ENCODE data around the gene MCTP1.
"Not testable (repeated sequence)": the region's sequence is repeated elsewhere in the genome, so short reads cannot be mapped to it uniquely, and the experiment has no call there.

The MCTP1 gene

GRCh38 chr5:94967525-94967924 is 317.4 kb downstream of the MCTP1 start:
- Histone ChIP-seq H3K27me3 (ENCODE audit: control insufficient read depth in 1 of 2, insufficient read depth in 1 of 2, low read length in 2 of 2) (no peaks in the 10 kb centered on the region), H3K14ac (ENCODE audit: low read length in 2 of 2) (no peak overlapping the region), H2BK15ac (ENCODE audit: low read depth, poor library complexity, severe bottlenecking) (no peak overlapping the region), H4K8ac (ENCODE audit: low read length) (no peak overlapping the region), H3K9ac (ENCODE audit: low read length) (no peak overlapping the region), H3K4me2 (ENCODE audit: low read length, poor library complexity, severe bottlenecking) (no peak overlapping the region), H2BK5ac (ENCODE audit: low read depth, low read length, poor library complexity, severe bottlenecking) (no peak overlapping the region), H2AK5ac (ENCODE audit: low read length, severe bottlenecking) (no peak overlapping the region), H2AFZ (ENCODE audit: low read depth, low read length) (no peak overlapping the region), H3K23ac (ENCODE audit: low read length in 2 of 2) (no peak overlapping the region), H4K91ac (ENCODE audit: low read length) (no peak overlapping the region), H2BK12ac (ENCODE audit: low read length in 2 of 2) (no peak overlapping the region), H3K79me1 (replicated peaks; ENCODE audit: low read length, poor library complexity, severe bottlenecking) (peaks cover 15% of the 10 kb centered on the region), H3K4me3 (ENCODE audit: insufficient read depth in 1 of 2, low read depth in 1 of 2, low read length in 2 of 2) (no peak overlapping the region), H3K27ac (ENCODE audit: low read length, poor library complexity, severe bottlenecking) (no peak overlapping the region), H2BK120ac (ENCODE audit: low read depth, low read length) (no peak overlapping the region), H3K4me1 (ENCODE audit: control insufficient read depth, insufficient read depth, low read depth, low read length) (no peaks in the 10 kb centered on the region), H3K36me3 (ENCODE audit: control insufficient read depth in 1 of 2, insufficient read depth in 2 of 2, low read depth in 1 of 2, low read length in 2 of 2) (no peaks in the 10 kb centered on the region), H3K18ac (ENCODE audit: low read depth in 1 of 2, low read length in 2 of 2) (no peak overlapping the region), H3K9me3 (ENCODE audit: control insufficient read depth, low read length) (peaks cover 5% of the 10 kb centered on the region), H3K4ac (ENCODE audit: low read depth in 1 of 2, low read length in 2 of 2) (no peak overlapping the region)
- no peak for DNase-seq
- 84% methylated on average over 4 of the region's 6 CpGs for WGBS

- not testable (repeated sequence) for H3K36me3 ChIP-seq (ENCODE audit: control insufficient read depth in 1 of 2, insufficient read depth in 2 of 2, low read depth in 1 of 2, low read length in 2 of 2); H2BK12ac ChIP-seq (ENCODE audit: low read length in 2 of 2); H2AFZ ChIP-seq (ENCODE audit: low read depth, low read length); H3K9ac ChIP-seq (ENCODE audit: low read length); H2BK15ac ChIP-seq (ENCODE audit: low read depth, poor library complexity, severe bottlenecking); H2BK120ac ChIP-seq (ENCODE audit: low read depth, low read length); H3K4me2 ChIP-seq (ENCODE audit: low read length, poor library complexity, severe bottlenecking); H4K91ac ChIP-seq (ENCODE audit: low read length); H3K27ac ChIP-seq (ENCODE audit: low read length, poor library complexity, severe bottlenecking); H3K4me1 ChIP-seq (ENCODE audit: control insufficient read depth, insufficient read depth, low read depth, low read length); H3K4me3 ChIP-seq (ENCODE audit: insufficient read depth in 1 of 2, low read depth in 1 of 2, low read length in 2 of 2); H3K18ac ChIP-seq (ENCODE audit: low read depth in 1 of 2, low read length in 2 of 2); H3K14ac ChIP-seq (ENCODE audit: low read length in 2 of 2); H3K23ac ChIP-seq (ENCODE audit: low read length in 2 of 2); DNase-seq; H2BK5ac ChIP-seq (ENCODE audit: low read depth, low read length, poor library complexity, severe bottlenecking); H3K9me3 ChIP-seq (ENCODE audit: control insufficient read depth, low read length); H4K8ac ChIP-seq (ENCODE audit: low read length); H2AK5ac ChIP-seq (ENCODE audit: low read length, severe bottlenecking); H3K4ac ChIP-seq (ENCODE audit: low read depth in 1 of 2, low read length in 2 of 2); H3K27me3 ChIP-seq (ENCODE audit: control insufficient read depth in 1 of 2, insufficient read depth in 1 of 2, low read length in 2 of 2)
- peaks cover 13% of the 10 kb centered on the region for H3K79me1 ChIP-seq (replicated peaks; ENCODE audit: low read length, poor library complexity, severe bottlenecking)
- 100% methylated on average over 1 of the region's 2 CpGs for WGBS
Observed at GRCh38 chr5:94959279-94959678, 325.6 kb downstream of the MCTP1 start.

- Histone ChIP-seq H3K9me3 (ENCODE audit: control insufficient read depth, low read length) (no peaks in the 10 kb centered on the region), H2BK120ac (ENCODE audit: low read depth, low read length) (no peak overlapping the region), H3K18ac (ENCODE audit: low read depth in 1 of 2, low read length in 2 of 2) (no peak overlapping the region), H2BK5ac (ENCODE audit: low read depth, low read length, poor library complexity, severe bottlenecking) (no peak overlapping the region), H3K9ac (ENCODE audit: low read length) (no peak overlapping the region), H3K4me3 (ENCODE audit: insufficient read depth in 1 of 2, low read depth in 1 of 2, low read length in 2 of 2) (no peak overlapping the region), H2BK15ac (ENCODE audit: low read depth, poor library complexity, severe bottlenecking) (no peak overlapping the region), H4K91ac (ENCODE audit: low read length) (no peak overlapping the region), H3K23ac (ENCODE audit: low read length in 2 of 2) (no peak overlapping the region), H4K8ac (ENCODE audit: low read length) (no peak overlapping the region), H3K36me3 (ENCODE audit: control insufficient read depth in 1 of 2, insufficient read depth in 2 of 2, low read depth in 1 of 2, low read length in 2 of 2) (no peaks in the 10 kb centered on the region), H3K4me2 (ENCODE audit: low read length, poor library complexity, severe bottlenecking) (no peak overlapping the region), H2AK5ac (ENCODE audit: low read length, severe bottlenecking) (no peak overlapping the region), H2BK12ac (ENCODE audit: low read length in 2 of 2) (no peak overlapping the region), H3K27me3 (ENCODE audit: control insufficient read depth in 1 of 2, insufficient read depth in 1 of 2, low read length in 2 of 2) (no peaks in the 10 kb centered on the region), H3K4ac (ENCODE audit: low read depth in 1 of 2, low read length in 2 of 2) (no peak overlapping the region), H3K14ac (ENCODE audit: low read length in 2 of 2) (no peak overlapping the region), H2AFZ (ENCODE audit: low read depth, low read length) (no peak overlapping the region), H3K4me1 (ENCODE audit: control insufficient read depth, insufficient read depth, low read depth, low read length) (no peaks in the 10 kb centered on the region), H3K79me1 (replicated peaks; ENCODE audit: low read length, poor library complexity, severe bottlenecking) (peaks cover 16% of the 10 kb centered on the region), H3K27ac (ENCODE audit: low read length, poor library complexity, severe bottlenecking) (no peak overlapping the region)
- no peak for DNase-seq
- WGBS = 75% methylated on average over 2 of the region's 2 CpGs
Observed at GRCh38 chr5:94945656-94946055, 339.2 kb downstream of the MCTP1 start.

- Histone ChIP-seq H3K9me3 (ENCODE audit: control insufficient read depth, low read length) (no peaks in the 10 kb centered on the region), H3K36me3 (ENCODE audit: control insufficient read depth in 1 of 2, insufficient read depth in 2 of 2, low read depth in 1 of 2, low read length in 2 of 2) (no peaks in the 10 kb centered on the region), H2AK5ac (ENCODE audit: low read length, severe bottlenecking) (no peak overlapping the region), H3K27me3 (ENCODE audit: control insufficient read depth in 1 of 2, insufficient read depth in 1 of 2, low read length in 2 of 2) (no peaks in the 10 kb centered on the region), H2BK15ac (ENCODE audit: low read depth, poor library complexity, severe bottlenecking) (no peak overlapping the region), H3K14ac (ENCODE audit: low read length in 2 of 2) (no peak overlapping the region), H3K9ac (ENCODE audit: low read length) (no peak overlapping the region), H2BK12ac (ENCODE audit: low read length in 2 of 2) (no peak overlapping the region), H4K91ac (ENCODE audit: low read length) (no peak overlapping the region), H3K27ac (ENCODE audit: low read length, poor library complexity, severe bottlenecking) (no peak overlapping the region), H3K79me1 (replicated peaks; ENCODE audit: low read length, poor library complexity, severe bottlenecking) (peaks cover 16% of the 10 kb centered on the region), H2BK5ac (ENCODE audit: low read depth, low read length, poor library complexity, severe bottlenecking) (no peak overlapping the region), H3K4ac (ENCODE audit: low read depth in 1 of 2, low read length in 2 of 2) (no peak overlapping the region), H3K4me3 (ENCODE audit: insufficient read depth in 1 of 2, low read depth in 1 of 2, low read length in 2 of 2) (no peak overlapping the region), H4K8ac (ENCODE audit: low read length) (no peak overlapping the region), H2AFZ (ENCODE audit: low read depth, low read length) (no peak overlapping the region), H2BK120ac (ENCODE audit: low read depth, low read length) (no peak overlapping the region), H3K23ac (ENCODE audit: low read length in 2 of 2) (no peak overlapping the region), H3K4me1 (ENCODE audit: control insufficient read depth, insufficient read depth, low read depth, low read length) (no peaks in the 10 kb centered on the region), H3K4me2 (ENCODE audit: low read length, poor library complexity, severe bottlenecking) (no peak overlapping the region), H3K18ac (ENCODE audit: low read depth in 1 of 2, low read length in 2 of 2) (no peak overlapping the region)
- peak; percentile 6 for DNase-seq
Observed at GRCh38 chr5:94944160-94944559, 340.7 kb downstream of the MCTP1 start.

All from mesenchymal stem cell (in vitro differentiated cells and primary cell).